Stimulated activated CD8-positive, alpha-beta memory T cell treated with anti-CD3 and anti-CD28 coated beads, Interleukin-4, amount 100 ng/mL, for 1 hour (primary cell): ENCODE results near the gene ZNF358.

Experiments used
- DNase-seq, 2 donors: peaks; one replicate each; pipeline ENCODE4 v3.0.0-alpha.2; 2020; ENCODE audit warnings: low read depth in 2 of 2, low spot score in 1 of 2

Gene ZNF358

GRCh38 chr19:7515645-7516151 lies at the start of gene ZNF358:
Gene ZNF358, plus strand, starts transcription at chr19:7516103. Its CDS starts 3,140 bp downstream, at chr19:7519243.
- no peak for DNase-seq

GRCh38 chr19:7467009-7467989 lies 48.6 kb upstream of the ZNF358 start:
- DNase-seq, result no peak

DNA sequence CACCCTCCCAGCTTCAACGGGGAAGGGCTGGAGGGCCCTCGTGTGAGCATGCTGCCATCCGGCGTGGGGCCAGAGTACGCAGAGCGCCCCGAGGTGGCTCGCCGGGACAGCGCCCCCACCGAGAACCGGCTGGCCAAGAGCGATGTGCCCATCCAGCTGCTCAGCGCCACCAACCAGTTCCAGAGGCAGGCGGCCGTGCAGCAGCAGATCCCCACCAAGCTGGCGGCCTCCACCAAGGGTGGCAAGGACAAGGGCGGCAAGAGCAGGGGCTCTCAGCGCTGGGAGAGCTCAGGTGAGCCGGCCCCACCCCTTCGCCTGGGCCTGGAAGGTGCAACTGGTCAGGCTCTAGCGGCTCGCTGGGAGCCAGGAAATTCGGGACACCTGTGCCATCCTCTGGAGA lies 47.1 kb upstream of the ZNF358 start:
- DNase-seq, result no peak

- no peak for DNase-seq
These were observed 46.1 kb upstream of the ZNF358 start for GRCh38 chr19:7469669-7470285.

DNA sequence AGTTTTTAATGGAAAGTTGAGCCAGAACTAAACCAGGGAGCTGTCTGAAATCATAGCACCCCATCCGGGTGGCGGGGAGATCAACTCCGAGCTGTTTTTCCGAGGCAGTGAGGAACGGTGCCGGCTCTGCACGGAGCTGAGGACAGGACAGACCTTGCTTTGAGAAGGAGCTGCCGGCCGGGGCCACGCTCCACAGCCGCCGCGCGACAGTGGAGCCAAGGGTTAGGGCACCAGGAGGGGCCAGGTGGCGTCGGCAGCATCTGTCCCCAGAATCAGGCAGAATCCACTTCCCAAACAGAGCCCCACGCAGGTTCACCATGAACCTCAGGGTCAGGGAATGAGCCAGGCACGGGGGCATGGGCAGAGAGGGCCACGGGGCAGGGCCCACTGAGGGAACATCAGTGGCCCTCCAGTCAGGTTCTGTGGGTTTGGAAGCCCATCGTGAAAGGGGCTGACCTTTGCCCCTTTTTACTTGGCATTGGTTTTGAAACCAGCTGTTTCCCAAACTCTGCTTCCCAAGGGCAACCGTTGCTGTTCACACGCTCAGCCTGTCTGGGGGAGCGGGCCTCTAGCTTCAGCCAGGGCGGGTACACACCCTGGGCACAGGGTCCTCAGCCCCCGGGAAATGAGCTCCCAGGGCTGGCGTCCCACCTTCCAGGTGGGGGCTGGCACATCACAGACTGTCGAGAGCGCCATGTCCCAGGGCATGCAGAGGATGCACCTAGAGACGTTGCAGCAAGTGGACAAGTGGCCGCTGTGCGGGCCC lies 45.2 kb upstream of the ZNF358 start:
- DNase-seq, result no peak

DNA sequence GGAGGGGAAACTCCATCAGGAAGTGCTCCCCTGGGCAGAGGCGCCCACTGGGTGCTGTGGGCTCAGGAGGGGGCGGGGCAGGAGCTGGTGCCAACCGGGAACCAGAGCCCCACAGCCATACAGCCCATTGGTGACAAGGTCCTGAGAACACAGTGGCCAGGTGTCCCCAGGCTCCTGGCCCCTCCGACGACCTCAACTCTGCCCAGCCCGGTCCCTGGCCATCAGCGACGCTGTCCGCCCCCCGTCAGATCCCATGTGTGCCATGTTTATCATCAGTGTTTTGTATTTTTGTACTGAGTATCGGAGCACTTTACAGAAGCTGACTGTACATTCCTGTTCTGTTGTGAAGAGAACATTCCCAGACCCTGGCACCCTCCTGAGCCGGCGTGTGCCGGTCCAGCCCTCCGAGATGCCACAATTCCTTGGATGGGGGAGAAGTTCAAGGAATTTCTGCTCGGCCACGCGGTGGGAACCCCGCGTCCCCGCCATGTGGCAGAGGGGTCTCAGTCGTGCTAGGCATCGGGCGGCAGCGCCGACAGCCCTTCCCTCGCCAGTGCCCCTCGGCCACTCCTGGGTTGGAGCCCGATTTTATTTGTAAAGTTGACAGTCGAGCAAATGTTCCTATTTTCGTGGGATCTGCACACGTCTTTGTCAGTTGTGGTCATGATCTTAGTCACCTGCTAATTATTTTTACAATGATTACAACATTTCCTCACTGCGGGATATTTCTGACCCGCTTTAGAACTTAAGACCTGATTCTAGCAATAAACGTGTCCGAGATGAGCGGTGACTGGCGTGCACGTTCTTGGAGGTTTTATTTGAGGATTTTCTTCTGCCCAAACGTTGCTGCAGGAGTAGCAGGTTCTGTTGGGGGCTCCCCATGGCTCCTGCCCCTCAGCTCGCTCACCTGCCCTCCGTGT lies 43.9 kb upstream of the ZNF358 start:
- no peak for DNase-seq

GRCh38 chr19:7475665-7476064 lies 40.2 kb upstream of the ZNF358 start:
- no peak for DNase-seq

- no peak for DNase-seq
These were observed 39.7 kb upstream of the ZNF358 start for GRCh38 chr19:7476241-7476640.

- no peak for DNase-seq
These were observed 39.0 kb upstream of the ZNF358 start for GRCh38 chr19:7476777-7477494.

- DNase-seq, result no peak
These were observed 38.1 kb upstream of the ZNF358 start for GRCh38 chr19:7477758-7478157.

- no peak for DNase-seq
These were observed 37.6 kb upstream of the ZNF358 start for GRCh38 chr19:7478173-7478842.

- no peak for DNase-seq
These were observed 37.1 kb upstream of the ZNF358 start for GRCh38 chr19:7478843-7479227.

DNA sequence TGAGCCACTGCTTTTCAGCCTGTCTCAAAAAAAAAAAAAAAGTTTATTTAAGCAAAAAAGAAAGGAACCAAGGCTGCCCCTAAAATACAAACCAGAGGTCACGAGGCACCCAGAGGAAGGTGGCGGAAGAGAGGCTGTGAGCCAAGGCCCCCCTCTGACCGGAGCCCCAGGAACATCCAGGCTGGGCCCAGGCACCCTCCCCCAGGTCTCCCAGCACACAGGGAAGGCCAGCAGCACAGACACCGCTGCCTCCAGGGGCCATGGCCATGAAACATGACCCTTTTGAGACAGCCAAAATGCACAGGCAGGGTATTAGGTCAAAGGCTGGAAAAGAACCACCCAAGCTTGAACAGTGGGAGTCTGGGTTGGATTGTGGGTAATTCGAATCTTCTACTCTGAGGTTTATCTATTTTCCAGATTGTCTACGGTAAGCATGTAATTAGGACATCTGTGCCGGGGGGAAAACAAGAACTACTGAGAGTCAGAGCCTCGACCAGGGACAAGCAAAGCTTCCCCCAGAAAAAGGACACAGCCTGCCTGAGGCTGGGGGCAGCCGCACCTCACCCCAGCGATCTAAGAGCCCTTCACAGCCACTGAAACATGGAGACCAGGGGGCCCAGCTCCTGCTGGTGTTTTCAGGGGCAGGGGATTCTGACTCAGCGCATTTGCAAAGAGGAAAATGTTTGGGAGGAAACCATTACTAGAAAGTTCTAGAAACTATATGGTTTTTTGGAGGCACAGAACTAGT lies 35.5 kb upstream of the ZNF358 start:
- DNase-seq, result no peak

DNA sequence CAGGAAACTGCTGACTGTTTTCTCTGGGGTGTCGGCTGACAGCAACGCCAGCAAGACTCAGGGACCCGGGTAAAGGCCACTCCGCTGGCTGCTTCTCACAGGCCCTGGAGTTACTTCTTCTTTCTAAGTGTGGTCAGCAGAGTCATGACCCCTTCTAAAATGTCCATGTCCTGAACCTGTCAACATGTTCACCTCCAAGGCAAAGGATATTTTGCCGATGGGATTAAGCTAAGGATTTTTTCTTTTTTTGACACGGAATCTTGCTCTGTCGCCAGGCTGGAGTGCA lies 35.0 kb upstream of the ZNF358 start:
- no peak for DNase-seq

- DNase-seq, result no peak
These were observed 33.1 kb upstream of the ZNF358 start for GRCh38 chr19:7482584-7483439.

DNA sequence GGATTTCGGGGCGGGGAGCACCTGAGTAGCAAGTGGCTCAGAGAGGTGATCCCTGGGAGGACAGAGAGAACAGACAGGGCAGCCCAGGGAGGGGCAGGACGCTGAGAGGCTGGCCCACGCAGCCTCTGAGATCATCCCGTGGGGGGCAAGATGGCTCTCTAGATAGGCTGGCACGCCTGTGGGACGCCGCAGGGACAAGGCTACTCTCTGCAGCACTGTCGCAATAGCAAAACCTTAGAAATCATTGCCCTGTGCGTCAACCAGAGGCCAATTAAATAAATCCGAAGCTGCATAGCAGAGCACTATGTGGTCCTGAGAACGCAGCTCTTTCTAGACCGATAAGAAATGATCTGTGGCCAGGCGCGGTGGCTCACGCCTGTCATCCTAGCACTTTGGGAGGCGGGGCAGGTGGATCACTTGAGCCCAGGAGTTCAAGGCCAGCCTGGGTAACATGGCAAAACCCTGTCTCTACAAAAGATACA lies 32.1 kb upstream of the ZNF358 start:
- no peak for DNase-seq

DNA sequence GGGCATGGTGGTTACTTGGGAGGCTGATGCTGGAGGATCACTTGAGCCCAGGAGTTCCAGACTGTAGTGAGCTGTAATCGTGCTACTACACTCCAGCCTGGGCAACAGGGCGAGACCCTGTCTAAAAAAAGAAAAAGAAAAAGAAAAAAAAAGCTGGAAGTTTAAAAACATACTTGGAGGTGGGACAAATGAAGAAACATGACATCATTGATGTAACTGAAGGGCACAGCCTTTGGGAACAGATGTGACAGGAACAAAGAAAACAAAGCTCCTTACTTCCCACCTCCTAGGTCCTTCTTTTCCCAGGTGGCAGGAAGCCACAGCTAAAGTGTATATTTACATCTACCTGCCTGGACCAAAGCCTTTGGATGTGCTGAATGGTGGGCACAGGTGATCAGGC lies 29.0 kb upstream of the ZNF358 start:
- DNase-seq, result no peak
